CD8-positive, alpha-beta memory T cell (primary cell): Measurements from ENCODE around the gene CFTR. TPM values are rescaled to one million over a fixed set of nuclear protein-coding genes. Genes with fewer than 3 reads are reported as not detected.

Experiments
- CTCF ChIA-PET: fragments of 350-600 bp; sonication (Branson Sonifier 250); formaldehyde crosslinking; loops from one replicate; lab custom pipeline; 2021; ENCODE audit warnings: antibody characterized with exemption; lab: Charles Lee
- POLR2A ChIA-PET: fragments of 350-600 bp; sonication (Branson Sonifier 250); formaldehyde crosslinking; loops from one replicate; lab custom pipeline; 2021; ENCODE audit warnings: antibody characterized with exemption; lab: Charles Lee
- DNase-seq, 5 donors: peaks; one replicate each; pipeline versions ENCODE4 v3.0.0 to v3.0.0-alpha.2; 2020 to 2022; ENCODE audit warnings: mixed read lengths in 1 of 5
- H3K27ac ChIP-seq: one replicate; pipeline ENCODE4 v1.7.0; 2013; ENCODE audit warnings: low read depth, mild to moderate bottlenecking, low read length, moderate library complexity
- H3K27me3 ChIP-seq: 2 replicates; pipeline ENCODE4 v1.7.0; 2013; ENCODE audit warnings: low read length, mild to moderate bottlenecking; ENCODE audit not compliant: insufficient read depth, poor library complexity, severe bottlenecking
- H3K36me3 ChIP-seq: 2 replicates; pipeline ENCODE4 v1.7.0; 2013; ENCODE audit warnings: mild to moderate bottlenecking, low read length, moderate library complexity; ENCODE audit not compliant: insufficient read depth
- H3K4me1 ChIP-seq: 2 replicates; pipeline ENCODE4 v1.7.0; 2013; ENCODE audit warnings: mild to moderate bottlenecking, low read length, moderate library complexity; ENCODE audit not compliant: insufficient read depth
- H3K4me3 ChIP-seq: 2 replicates; pipeline ENCODE4 v1.7.0; 2013; ENCODE audit warnings: mild to moderate bottlenecking, low read length
- H3K9me3 ChIP-seq: 2 replicates; pipeline ENCODE4 v1.7.0; 2013; ENCODE audit warnings: mild to moderate bottlenecking, low read length
- H3K27ac Mint-ChIP-seq, 8 donors: one replicate each; pipeline ENCODE4 v1.8.0; 2020 to 2021; ENCODE audit warnings: mixed read lengths in 8 of 8, mild to moderate bottlenecking in 6 of 8, inconsistent platforms in 3 of 8, moderate library complexity in 3 of 8
- H3K27me3 Mint-ChIP-seq, 2 donors: one replicate each; pipeline ENCODE4 v1.8.0; 2020 to 2021; ENCODE audit warnings: mixed read lengths in 2 of 2, mild to moderate bottlenecking in 1 of 2, moderate library complexity in 1 of 2
- H3K36me3 Mint-ChIP-seq, 3 donors: one replicate each; pipeline ENCODE4 v1.8.0; 2020 to 2021; ENCODE audit warnings: mixed read lengths in 3 of 3, inconsistent platforms in 1 of 3, mild to moderate bottlenecking in 1 of 3
- H3K4me1 Mint-ChIP-seq, 3 donors: one replicate each; pipeline ENCODE4 v1.8.0; 2020 to 2021; ENCODE audit warnings: mixed read lengths in 3 of 3, inconsistent platforms in 1 of 3, mild to moderate bottlenecking in 1 of 3
- H3K4me3 Mint-ChIP-seq, 7 donors: one replicate each; pipeline ENCODE4 v1.8.0; 2020 to 2021; ENCODE audit warnings: mixed read lengths in 7 of 7, mild to moderate bottlenecking in 6 of 7, moderate library complexity in 4 of 7, inconsistent platforms in 2 of 7
- H3K9me3 Mint-ChIP-seq, 5 donors: one replicate each; pipeline ENCODE4 v1.8.0; 2020 to 2022; ENCODE audit warnings: mixed read lengths in 5 of 5, mild to moderate bottlenecking in 3 of 5, moderate library complexity in 2 of 5, inconsistent platforms in 1 of 5
- polyA plus RNA-seq: library from polyadenylated mRNA; unstranded; fragments of 300-500 nt; fragmentation: Illumina TruSeq; gene quantifications from one replicate; pipeline ENCODE4 v1.2.3, GENCODE V29; 2021
- total RNA-seq, 2 experiments: library from RNA; stranded (reverse); gene quantifications; one replicate each; pipeline ENCODE4 v1.2.3, GENCODE V29; 2021

CFTR gene
- total and polyA plus RNA-seq, 3 experiments from 2014 or later: not detected

DNA sequence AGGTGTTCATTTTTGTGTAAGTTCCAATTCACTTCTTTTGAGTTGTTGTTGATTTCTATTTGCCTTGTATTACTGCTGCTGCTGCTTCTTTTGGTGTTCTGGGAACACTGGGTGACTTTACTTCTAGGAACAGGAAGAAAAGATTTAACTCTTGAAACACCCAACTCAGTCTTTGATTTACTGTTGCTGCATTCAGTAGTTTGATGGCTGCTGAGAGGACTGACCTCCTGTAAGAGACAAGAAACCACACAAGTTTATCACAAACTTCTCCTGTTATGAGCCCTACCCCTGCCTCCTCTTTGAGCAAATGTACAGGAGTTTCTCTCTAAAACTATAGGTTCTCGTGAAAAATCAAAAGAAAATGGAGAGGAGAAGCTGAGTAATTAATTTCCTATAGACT, 231.7 kb downstream of the CFTR start:
- H3K27me3 Mint-ChIP-seq: no peaks in the 10 kb centered on the region
- H3K4me1 ChIP-seq: no peaks in the 10 kb centered on the region
- H3K36me3 Mint-ChIP-seq: no peaks in the 10 kb centered on the region
- no peaks in the 10 kb centered on the region for H3K27me3 ChIP-seq
- H3K27ac Mint-ChIP-seq: no peak overlapping the region
- no peaks in the 10 kb centered on the region for H3K36me3 ChIP-seq
- no peaks in the 10 kb centered on the region for H3K9me3 ChIP-seq
- H3K27ac ChIP-seq: no peak overlapping the region
- no peaks in the 10 kb centered on the region for H3K9me3 Mint-ChIP-seq
- ChIA-PET CTCF (no interaction called here), POLR2A (no interaction called here)
- no peak overlapping the region for H3K4me3 Mint-ChIP-seq
- DNase-seq: no peak
- no peaks in the 10 kb centered on the region for H3K4me1 Mint-ChIP-seq
- no peak overlapping the region for H3K4me3 ChIP-seq

GRCh38 chr7:117715784-117716445, 236.1 kb downstream of the CFTR start:
- H3K9me3 ChIP-seq: no peaks in the 10 kb centered on the region
- Mint-ChIP-seq H3K4me3 (no peak overlapping the region), H3K4me1 (no peaks in the 10 kb centered on the region), H3K27ac (no peak overlapping the region), H3K9me3 (peaks cover 0 to 2% (median 0%) of the 10 kb centered on the region in 5 donors), H3K36me3 (no peaks in the 10 kb centered on the region), H3K27me3 (no peaks in the 10 kb centered on the region)
- no peak for DNase-seq
- CTCF ChIA-PET: no interaction called here
- H3K4me1 ChIP-seq: no peaks in the 10 kb centered on the region
- POLR2A ChIA-PET: no interaction called here
- H3K27me3 ChIP-seq: no peaks in the 10 kb centered on the region
- H3K4me3 ChIP-seq: no peak overlapping the region
- no peaks in the 10 kb centered on the region for H3K36me3 ChIP-seq
- H3K27ac ChIP-seq: no peak overlapping the region

GRCh38 chr7:117716707-117717299, 237.0 kb downstream of the CFTR start:
- no peaks in the 10 kb centered on the region for H3K4me1 ChIP-seq
- Mint-ChIP-seq H3K27ac (no peak overlapping the region), H3K9me3 (peaks cover 0 to 2% (median 0%) of the 10 kb centered on the region in 5 donors), H3K27me3 (no peaks in the 10 kb centered on the region), H3K4me1 (no peaks in the 10 kb centered on the region), H3K4me3 (no peak overlapping the region), H3K36me3 (no peaks in the 10 kb centered on the region)
- no peak overlapping the region for H3K27ac ChIP-seq
- ChIA-PET POLR2A (no interaction called here), CTCF (no interaction called here)
- H3K36me3 ChIP-seq: no peaks in the 10 kb centered on the region
- no peak overlapping the region for H3K4me3 ChIP-seq
- DNase-seq: no peak
- no peaks in the 10 kb centered on the region for H3K9me3 ChIP-seq
- H3K27me3 ChIP-seq: no peaks in the 10 kb centered on the region

DNA sequence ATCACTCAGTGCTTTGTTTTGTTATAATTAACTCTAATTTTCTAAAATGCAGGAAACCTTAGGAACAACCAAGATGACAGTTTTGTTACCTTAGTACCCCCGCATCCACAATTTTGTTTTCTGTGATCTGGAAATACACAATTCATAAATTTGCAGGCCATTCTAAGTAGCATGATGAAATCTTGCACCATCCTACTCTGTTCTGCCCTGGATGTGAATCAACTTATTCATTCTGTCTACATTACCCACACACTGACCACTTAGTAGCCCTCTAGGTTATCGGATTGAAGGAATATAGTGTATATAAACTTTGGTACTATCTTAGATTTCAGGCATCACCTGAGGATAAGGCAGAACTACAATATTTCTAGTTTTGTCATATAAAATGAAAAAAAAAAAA, 237.5 kb downstream of the CFTR start:
- no peaks in the 10 kb centered on the region for H3K9me3 ChIP-seq
- H3K9me3 Mint-ChIP-seq: peaks cover 0 to 2% (median 0%) of the 10 kb centered on the region in 5 donors
- H3K36me3 ChIP-seq: no peaks in the 10 kb centered on the region
- H3K4me1 ChIP-seq: no peaks in the 10 kb centered on the region
- ChIA-PET CTCF (no interaction called here), POLR2A (no interaction called here)
- H3K36me3 Mint-ChIP-seq: no peaks in the 10 kb centered on the region
- no peaks in the 10 kb centered on the region for H3K27me3 Mint-ChIP-seq
- DNase-seq: no peak
- H3K27me3 ChIP-seq: no peaks in the 10 kb centered on the region
- no peak overlapping the region for H3K4me3 Mint-ChIP-seq
- no peak overlapping the region for H3K27ac ChIP-seq
- no peak overlapping the region for H3K27ac Mint-ChIP-seq
- H3K4me3 ChIP-seq: no peak overlapping the region
- no peaks in the 10 kb centered on the region for H3K4me1 Mint-ChIP-seq

Other genes with a start within 250 kb of the CFTR start
- gene WNT2, start 157.0 kb upstream of the CFTR start, total RNA-seq: not detected
- not detected for gene WNT2, start 157.0 kb upstream of the CFTR start, polyA plus RNA-seq
- not detected for gene ASZ1, start 52.5 kb upstream of the CFTR start, total RNA-seq
- not detected for gene ASZ1, start 52.5 kb upstream of the CFTR start, polyA plus RNA-seq